GM23338 (cell line): Measurements from ENCODE around the gene CCDC40. TPM values are rescaled to one million over a fixed set of nuclear protein-coding genes. Genes with fewer than 3 reads are reported as not detected.
A peak's percentile ranks its signal among the peaks of the same experiment; 100 is the strongest.

Source experiments
- ATAC-seq: fragments of 200-7000 bp; cut with Tn5 transposase; 3 replicates; pipeline ENCODE4 v1.9.1; 2020
- DNase-seq: peaks from one replicate; pipeline ENCODE4 v3.0.0-alpha.2; 2015; ENCODE audit warnings: low spot score
- H2AFZ ChIP-seq: fragments of 200-600 bp; sonication (generic); 2 replicates; pipeline ENCODE4 v1.8.0; 2016; ENCODE audit warnings: antibody characterized with exemption, mild to moderate bottlenecking, moderate library complexity
- H3F3A ChIP-seq: fragments of 200-600 bp; sonication (generic); replicated peaks from 2 replicates; pipeline ENCODE4 v1.8.0; 2017; ENCODE audit warnings: antibody characterized with exemption, mixed run types, low read depth
- H3K27ac ChIP-seq: fragments of 200-600 bp; sonication (generic); 2 replicates; pipeline ENCODE4 v1.6.1; 2016; ENCODE audit warnings: low read depth
- H3K27me3 ChIP-seq: fragments of 200-600 bp; sonication (generic); 2 replicates; pipeline ENCODE4 v1.8.0; 2016; ENCODE audit warnings: mild to moderate bottlenecking, mixed run types, moderate library complexity; ENCODE audit not compliant: insufficient read depth
- H3K36me3 ChIP-seq: fragments of 200-600 bp; sonication (generic); 2 replicates; pipeline ENCODE4 v1.8.0; 2016; ENCODE audit warnings: mild to moderate bottlenecking; ENCODE audit not compliant: insufficient read depth
- H3K4me1 ChIP-seq: fragments of 200-600 bp; sonication (generic); 2 replicates; pipeline ENCODE4 v1.8.0; 2016; ENCODE audit warnings: mild to moderate bottlenecking, moderate library complexity; ENCODE audit not compliant: insufficient read depth
- H3K4me2 ChIP-seq: fragments of 200-600 bp; sonication (generic); 2 replicates; pipeline ENCODE4 v1.7.1; 2017; ENCODE audit warnings: mixed run types
- H3K4me3 ChIP-seq: fragments of 200-600 bp; sonication (generic); 2 replicates; pipeline ENCODE4 v1.6.1; 2016; ENCODE audit warnings: mixed run types
- H3K79me2 ChIP-seq: fragments of 200-600 bp; sonication (generic); replicated peaks from 2 replicates; pipeline ENCODE4 v1.8.0; 2017; ENCODE audit warnings: mild to moderate bottlenecking; ENCODE audit not compliant: insufficient read depth
- H3K9me2 ChIP-seq: fragments of 200-600 bp; sonication (generic); 2 replicates; pipeline ENCODE4 v1.8.0; 2017; ENCODE audit not compliant: insufficient read depth
- H4K20me1 ChIP-seq: fragments of 200-600 bp; sonication (generic); replicated peaks from 2 replicates; pipeline ENCODE4 v1.8.0; 2017; ENCODE audit warnings: mild to moderate bottlenecking; ENCODE audit not compliant: insufficient read depth
- H3K27ac Mint-ChIP-seq: 2 replicates; pipeline ENCODE4 v1.8.0; 2020; ENCODE audit warnings: inconsistent platforms, mild to moderate bottlenecking, moderate library complexity, mixed read lengths
- H3K27me3 Mint-ChIP-seq: 3 replicates; pipeline ENCODE4 v1.8.0; 2022; ENCODE audit warnings: low read depth, mild to moderate bottlenecking, moderate library complexity, mixed read lengths, inconsistent platforms; ENCODE audit not compliant: insufficient read depth, poor library complexity
- H3K36me3 Mint-ChIP-seq: 3 replicates; pipeline ENCODE4 v1.8.0; 2021; ENCODE audit warnings: low read depth, mild to moderate bottlenecking, inconsistent platforms, moderate library complexity, mixed read lengths
- H3K4me1 Mint-ChIP-seq: 3 replicates; pipeline ENCODE4 v1.8.0; 2020; ENCODE audit warnings: mild to moderate bottlenecking, inconsistent platforms, mixed read lengths
- H3K4me3 Mint-ChIP-seq: 3 replicates; pipeline ENCODE4 v1.8.0; 2021; ENCODE audit warnings: moderate library complexity, mild to moderate bottlenecking, inconsistent platforms, mixed read lengths
- H3K9me3 Mint-ChIP-seq: 3 replicates; pipeline ENCODE4 v1.8.0; 2020; ENCODE audit warnings: moderate library complexity, mild to moderate bottlenecking, inconsistent platforms, mixed read lengths
- CTCF ChIP-seq, 2 experiments: fragments of 200-600 bp in 1 of 2; sonication (generic) in 1 of 2; conservative IDR thresholded peaks; 2 replicates each; pipeline versions ENCODE4 v1.5.1 to v1.6.1; 2016 to 2017; ENCODE audit warnings: antibody characterized with exemption in 2 of 2, low read depth in 2 of 2, mild to moderate bottlenecking in 2 of 2, moderate library complexity in 1 of 2
- ETS1 ChIP-seq: IDR thresholded peaks from 2 replicates; pipeline ENCODE4 v1.6.1; 2016; ENCODE audit warnings: antibody characterized with exemption
- JUNB ChIP-seq: IDR thresholded peaks from one replicate; pipeline ENCODE4 v1.6.1; 2016; ENCODE audit warnings: antibody characterized with exemption; ENCODE audit not compliant: unreplicated experiment
- STAT1 ChIP-seq: IDR thresholded peaks from one replicate; pipeline ENCODE4 v1.6.1; 2016; ENCODE audit warnings: antibody characterized with exemption; ENCODE audit not compliant: unreplicated experiment
- ZNF331 ChIP-seq: fragments of 250-450 bp; sonication (Bioruptor Pico); IDR thresholded peaks from 2 replicates; pipeline ENCODE4 v1.5.0; 2020; ENCODE audit warnings: low read depth, mild to moderate bottlenecking, moderate library complexity
- ZNF462 ChIP-seq: fragments of 250-450 bp; sonication (Bioruptor Pico); IDR thresholded peaks from 2 replicates; pipeline ENCODE4 v1.5.0; 2020; ENCODE audit warnings: mild to moderate bottlenecking, moderate library complexity
- polyA plus RNA-seq: library from polyadenylated mRNA; unstranded; fragments of >200 nt; fragmentation: Nextera tagmentation; extraction: Ambion mirVana; gene quantifications from 2 replicates; pipeline ENCODE4 v1.2.1, GENCODE V29; 2016
- total RNA-seq: library from RNA; depleted of rRNA; stranded (reverse); fragments of >200 nt; shearing (Covaris generic); gene quantifications from 2 replicates; pipeline ENCODE4 v1.2.3, GENCODE V29; 2014

Gene CCDC40
- total and polyA plus RNA-seq, 2 experiments from 2014 or later: 7.6 to 8.1 TPM

- Histone ChIP-seq H3K9me2 (no peaks in the 10 kb centered on the region), H3K4me2 (no peak overlapping the region), H2AFZ (no peak overlapping the region), H4K20me1 (no peaks in the 10 kb centered on the region), H3K27me3 (no peaks in the 10 kb centered on the region), H3K4me3 (no peak overlapping the region), H3K36me3 (no peaks in the 10 kb centered on the region), H3K79me2 (no peaks in the 10 kb centered on the region), H3F3A (peaks cover 15% of the 10 kb centered on the region), H3K4me1 (peaks cover 12% of the 10 kb centered on the region; the same call in 1 of the 2 replicates), H3K27ac (no peak overlapping the region)
- Mint-ChIP-seq H3K27ac (no peak overlapping the region), H3K9me3 (no peaks in the 10 kb centered on the region), H3K27me3 (peaks cover 4% of the 10 kb centered on the region), H3K4me3 (no peak overlapping the region), H3K36me3 (no peaks in the 10 kb centered on the region), H3K4me1 (peaks cover 25% of the 10 kb centered on the region)
- DNase-seq (no peak), ATAC-seq (no peak)
- no peak for TF ChIP-seq ETS1
- no peak for TF ChIP-seq ZNF331 (CRISPR knock-in tag)
- TF ChIP-seq CTCF (conservative IDR thresholded peaks at IDR 0.05; ENCODE audit: low read depth in 2 of 2): no peak
- TF ChIP-seq STAT1: no peak
These were observed 31.0 kb downstream of the CCDC40 start for GRCh38 chr17:80067393-80067986.

GRCh38 chr17:80068301-80069222 is 32.1 kb downstream of the CCDC40 start:
- no peak overlapping the region for H2AFZ ChIP-seq
- H3F3A ChIP-seq: peaks cover 13% of the 10 kb centered on the region
- peaks cover 4% of the 10 kb centered on the region for H3K27me3 Mint-ChIP-seq
- no peak overlapping the region for H3K4me2 ChIP-seq
- no peak overlapping the region for H3K4me3 Mint-ChIP-seq
- DNase-seq (no peak), ATAC-seq (no peak)
- 0 out of 2 replicates have a peak overlapping the region, but pooled peaks have one; percentile 32 for H3K27ac ChIP-seq
- no peaks in the 10 kb centered on the region for H3K36me3 ChIP-seq
- H3K9me2 ChIP-seq: no peaks in the 10 kb centered on the region
- H3K9me3 Mint-ChIP-seq: no peaks in the 10 kb centered on the region
- no peaks in the 10 kb centered on the region for H3K79me2 ChIP-seq
- no peaks in the 10 kb centered on the region for H4K20me1 ChIP-seq
- H3K27me3 ChIP-seq: no peaks in the 10 kb centered on the region
- no peak overlapping the region for H3K4me3 ChIP-seq
- no peaks in the 10 kb centered on the region for H3K36me3 Mint-ChIP-seq
- no peak overlapping the region for H3K27ac Mint-ChIP-seq
- peaks cover 12% of the 10 kb centered on the region; the same call in 1 of the 2 replicates for H3K4me1 ChIP-seq
- peaks cover 25% of the 10 kb centered on the region for H3K4me1 Mint-ChIP-seq
- TF ChIP-seq JUNB (no peak), ZNF462 (CRISPR knock-in tag) (no peak), CTCF (conservative IDR thresholded peaks at IDR 0.05; ENCODE audit: low read depth in 2 of 2) (no peak), STAT1 (no peak)
